HCT116 (cell line): Measurements from ENCODE around the gene TTLL11. TPM values are rescaled to one million over a fixed set of nuclear protein-coding genes. Genes with fewer than 3 reads are reported as not detected.

Experiments used
- ATAC-seq: fragments of 200-7000 bp; cut with Tn5 transposase; 2 replicates; pipeline ENCODE4 v1.9.1; 2020; ENCODE audit warnings: mild to moderate bottlenecking, moderate library complexity
- BruUV-seq: library from RNA; stranded (reverse); fragments of 400-500 nt; replicated peaks from 2 replicates; lab custom pipeline; 2021; lab: Mats Ljungman, UMichigan
- CTCF ChIA-PET: fragments of 300-600 bp; sonication (Branson Sonifier 250); formaldehyde crosslinking; loops from one replicate; lab custom pipeline; 2021; ENCODE audit warnings: antibody characterized with exemption; lab: Charles Lee
- POLR2A ChIA-PET: fragments of 300-600, 350-600 bp; sonication (Branson Sonifier 250); formaldehyde crosslinking; loops from one replicate; lab custom pipeline; 2021; ENCODE audit warnings: antibody characterized with exemption; lab: Charles Lee
- RAD21 ChIA-PET, 2 experiments: fragments of 300-600 bp; sonication (Branson Sonifier 250); formaldehyde crosslinking; loops; one replicate each; lab custom pipeline; 2023; ENCODE audit warnings: low total read pairs in 2 of 2; ENCODE audit not compliant: uncharacterized antibody in 2 of 2, unreplicated experiment in 2 of 2, low non-redundant PET in 1 of 2; lab: Charles Lee
- DNase-seq: peaks from one replicate; pipeline ENCODE4 v3.0.0-alpha.2; 2010; ENCODE audit warnings: low read depth, low spot score
- H2AFZ ChIP-seq: fragments of 200-600 bp; shearing (Covaris generic), sonication (generic); 2 replicates; pipeline ENCODE4 v1.6.1; 2017; ENCODE audit warnings: low read depth, mixed run types, mixed read lengths, antibody characterized with exemption, low read length; ENCODE audit not compliant: poor library complexity, severe bottlenecking
- H3K27ac ChIP-seq: 2 replicates; pipeline ENCODE4 v1.5.1; 2012; ENCODE audit warnings: low read depth, low read length
- H3K27me3 ChIP-seq: fragments of 200-600 bp; sonication (generic); 2 replicates; pipeline ENCODE4 v1.6.1; 2016; ENCODE audit warnings: mixed run types, low read length, mixed read lengths; ENCODE audit not compliant: insufficient read depth
- H3K36me3 ChIP-seq, 2 experiments: fragments of 200-500 bp in 1 of 2; fragments of 200-600 bp in 1 of 2; sonication (Bioruptor generic) in 1 of 2; sonication (generic) in 1 of 2; 2 replicates each; pipeline versions ENCODE4 v1.5.1 to v1.6.1; 2014 to 2016; ENCODE audit warnings: low read length in 2 of 2, inconsistent platforms in 1 of 2, mixed read lengths in 1 of 2, mixed run types in 1 of 2; ENCODE audit not compliant: insufficient read depth in 2 of 2, control insufficient read depth in 1 of 2
- H3K4me1 ChIP-seq, 2 experiments: fragments of 200-600 bp in 1 of 2; sonication (generic) in 1 of 2; 2 replicates each; pipeline versions ENCODE4 v1.5.1 to v1.6.1; 2012 to 2017; ENCODE audit warnings: low read length in 2 of 2, inconsistent platforms in 1 of 2, mild to moderate bottlenecking in 1 of 2, mixed read lengths in 1 of 2, mixed run types in 1 of 2, moderate library complexity in 1 of 2; ENCODE audit not compliant: insufficient read depth in 2 of 2, control insufficient read depth in 1 of 2
- H3K4me2 ChIP-seq: fragments of 200-600 bp; sonication (generic); 2 replicates; pipeline ENCODE4 v1.6.1; 2017; ENCODE audit warnings: mixed run types, low read length, mixed read lengths
- H3K4me3 ChIP-seq, 2 experiments: fragments of 200-600 bp in 1 of 2; sonication (generic) in 1 of 2; replicated peaks in 1 of 2; 2 replicates each; pipeline ENCODE4 v1.5.1; 2011 to 2016; ENCODE audit warnings: low read length in 2 of 2, control low read depth in 1 of 2, low read depth in 1 of 2, mild to moderate bottlenecking in 1 of 2, mixed read lengths in 1 of 2, mixed run types in 1 of 2
- H3K79me2 ChIP-seq: fragments of 200-600 bp; sonication (generic); 2 replicates; pipeline ENCODE4 v1.6.1; 2017; ENCODE audit warnings: mild to moderate bottlenecking, mixed run types, low read length, moderate library complexity, mixed read lengths; ENCODE audit not compliant: insufficient read depth
- H3K9ac ChIP-seq: fragments of 200-600 bp; sonication (generic); 2 replicates; pipeline ENCODE4 v1.6.1; 2016; ENCODE audit warnings: low read length, mixed read lengths
- H3K9me2 ChIP-seq: fragments of 200-600 bp; sonication (generic), shearing (Covaris generic); 2 replicates; pipeline ENCODE4 v1.6.1; 2017; ENCODE audit warnings: mixed run types, mild to moderate bottlenecking, moderate library complexity; ENCODE audit not compliant: insufficient read depth
- H3K9me3 ChIP-seq, 2 experiments: fragments of 200-500 bp in 1 of 2; fragments of 200-600 bp in 1 of 2; sonication (Bioruptor generic) in 1 of 2; sonication (generic) in 1 of 2; 2 replicates each; pipeline ENCODE4 v1.6.1; 2014 to 2017; ENCODE audit warnings: low read length in 2 of 2, mixed read lengths in 2 of 2, inconsistent platforms in 1 of 2, low read depth in 1 of 2, mild to moderate bottlenecking in 1 of 2, mixed run types in 1 of 2, moderate library complexity in 1 of 2; ENCODE audit not compliant: control insufficient read depth in 1 of 2, insufficient read depth in 1 of 2
- H4K20me1 ChIP-seq: fragments of 200-600 bp; sonication (generic), shearing (Covaris generic); 2 replicates; pipeline ENCODE4 v1.6.1; 2017; ENCODE audit warnings: mixed run types, mild to moderate bottlenecking, moderate library complexity; ENCODE audit not compliant: insufficient read depth
- CBX3 ChIP-seq: IDR thresholded peaks from 2 replicates; pipeline ENCODE4 v1.6.1; 2012; ENCODE audit warnings: low read depth
- CEBPB ChIP-seq: IDR thresholded peaks from 2 replicates; pipeline ENCODE4 v1.6.1; 2012; ENCODE audit warnings: low read depth
- EGR1 ChIP-seq: IDR thresholded peaks from 2 replicates; pipeline ENCODE4 v1.6.1; 2012; ENCODE audit warnings: low read depth
- ELF1 ChIP-seq: IDR thresholded peaks from 2 replicates; pipeline ENCODE4 v1.6.1; 2012; ENCODE audit warnings: low read depth, borderline replicate concordance
- EZH2 ChIP-seq: fragments of 200-600 bp; sonication (generic); IDR thresholded peaks from 2 replicates; pipeline ENCODE4 v1.6.1; 2017; ENCODE audit warnings: antibody characterized with exemption, mixed run types
- EZH2phosphoT487 ChIP-seq: fragments of 200-600 bp; IDR thresholded peaks from 2 replicates; pipeline ENCODE4 v1.6.1; 2018; ENCODE audit warnings: antibody characterized with exemption, borderline replicate concordance
- FOSL1 ChIP-seq: IDR thresholded peaks from 2 replicates; pipeline ENCODE4 v1.6.1; 2012; ENCODE audit warnings: low read depth
- JUND ChIP-seq: IDR thresholded peaks from 2 replicates; pipeline ENCODE4 v1.6.1; 2012
- POLR2A ChIP-seq: IDR thresholded peaks from 2 replicates; pipeline ENCODE4 v1.7.0; 2011; ENCODE audit warnings: borderline replicate concordance; ENCODE audit not compliant: insufficient read depth, insufficient read length; ENCODE audit errors: extremely low read depth
- POLR2AphosphoS5 ChIP-seq: IDR thresholded peaks from 2 replicates; pipeline ENCODE4 v1.6.1; 2011; ENCODE audit warnings: mild to moderate bottlenecking, low read depth, low read length, moderate library complexity
- RAD21 ChIP-seq: IDR thresholded peaks from 2 replicates; pipeline ENCODE4 v1.6.1; 2012; ENCODE audit warnings: low read depth, mild to moderate bottlenecking
- SIN3A ChIP-seq: IDR thresholded peaks from 2 replicates; pipeline ENCODE4 v1.6.1; 2012; ENCODE audit warnings: low read depth
- SP1 ChIP-seq: IDR thresholded peaks from 2 replicates; pipeline ENCODE4 v1.6.1; 2012; ENCODE audit warnings: low read depth
- TCF7L2 ChIP-seq: IDR thresholded peaks from 2 replicates; pipeline ENCODE4 v1.7.0; 2011; ENCODE audit warnings: borderline replicate concordance, inconsistent platforms; ENCODE audit not compliant: insufficient read depth, insufficient read length; ENCODE audit errors: extremely low read depth
- ZNF274 ChIP-seq: fragments of 200-500 bp; sonication (Bioruptor generic); IDR thresholded peaks from 2 replicates; pipeline ENCODE4 v1.6.1; 2014; ENCODE audit warnings: mild to moderate bottlenecking, low read depth, low read length, inconsistent platforms
- intact Hi-C: fragments of 100-400 bp; cut with micrococcal nuclease; formaldehyde crosslinking; loops from 2 replicates; pipeline ENCODE4 v1.10.0; 2022
- total RNA-seq: library from RNA; stranded (reverse); gene quantifications from one replicate; pipeline ENCODE4 v1.2.1, GENCODE V29; 2021; ENCODE audit not compliant: unreplicated experiment
- TF ChIP-seq, protein P1 (sequence below), 3 experiments: fragments of 200-600 bp in 1 of 3; sonication (generic) in 1 of 3; IDR thresholded peaks in 2 of 3; conservative IDR thresholded peaks in 1 of 3; 2 replicates each; pipeline ENCODE4 v1.5.1; 2012 to 2017; ENCODE audit warnings: low read depth in 2 of 3, low read length in 2 of 3, antibody characterized with exemption in 1 of 3, borderline replicate concordance in 1 of 3, control low read depth in 1 of 3, mild to moderate bottlenecking in 1 of 3, mixed read lengths in 1 of 3, mixed run types in 1 of 3, moderate library complexity in 1 of 3; ENCODE audit not compliant: insufficient read depth in 1 of 3
- TF ChIP-seq, protein P2 (sequence below): IDR thresholded peaks from 2 replicates; pipeline ENCODE4 v1.6.1; 2011; ENCODE audit warnings: mild to moderate bottlenecking, low read length, moderate library complexity; ENCODE audit not compliant: insufficient replicate concordance; ENCODE audit errors: extremely low read depth
- TF ChIP-seq, protein P3 (sequence below): IDR thresholded peaks from 2 replicates; pipeline ENCODE4 v1.6.1; 2012
- TF ChIP-seq, protein P4 (sequence below): IDR thresholded peaks from 2 replicates; pipeline ENCODE4 v1.6.1; 2012

Gene TTLL11
- total RNA-seq, 1 experiment from 2014 or later = 2.2 TPM

DNA sequence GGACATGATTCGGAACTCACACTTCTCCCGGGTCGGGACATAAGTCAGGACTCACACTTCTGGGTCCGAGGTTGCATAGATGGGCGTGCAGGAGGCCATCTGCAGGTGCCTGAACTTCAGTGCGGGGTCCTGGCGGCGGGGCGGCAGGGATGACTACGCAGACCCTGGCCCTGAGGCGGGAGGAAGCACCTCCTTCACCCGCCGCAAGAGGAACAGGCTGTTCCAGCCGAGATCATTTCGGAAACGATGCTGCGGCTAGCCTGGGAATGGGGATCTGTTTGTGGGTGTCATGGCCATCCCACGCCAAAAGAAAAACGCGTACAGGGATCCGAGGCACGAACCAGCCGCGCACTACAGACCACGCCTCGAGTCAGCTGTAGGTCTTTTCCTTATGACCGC lies 196.6 kb downstream of the TTLL11 start:
- no peak for ATAC-seq
- TF ChIP-seq POLR2AphosphoS5 = no peak
- TF ChIP-seq, protein P1, sequence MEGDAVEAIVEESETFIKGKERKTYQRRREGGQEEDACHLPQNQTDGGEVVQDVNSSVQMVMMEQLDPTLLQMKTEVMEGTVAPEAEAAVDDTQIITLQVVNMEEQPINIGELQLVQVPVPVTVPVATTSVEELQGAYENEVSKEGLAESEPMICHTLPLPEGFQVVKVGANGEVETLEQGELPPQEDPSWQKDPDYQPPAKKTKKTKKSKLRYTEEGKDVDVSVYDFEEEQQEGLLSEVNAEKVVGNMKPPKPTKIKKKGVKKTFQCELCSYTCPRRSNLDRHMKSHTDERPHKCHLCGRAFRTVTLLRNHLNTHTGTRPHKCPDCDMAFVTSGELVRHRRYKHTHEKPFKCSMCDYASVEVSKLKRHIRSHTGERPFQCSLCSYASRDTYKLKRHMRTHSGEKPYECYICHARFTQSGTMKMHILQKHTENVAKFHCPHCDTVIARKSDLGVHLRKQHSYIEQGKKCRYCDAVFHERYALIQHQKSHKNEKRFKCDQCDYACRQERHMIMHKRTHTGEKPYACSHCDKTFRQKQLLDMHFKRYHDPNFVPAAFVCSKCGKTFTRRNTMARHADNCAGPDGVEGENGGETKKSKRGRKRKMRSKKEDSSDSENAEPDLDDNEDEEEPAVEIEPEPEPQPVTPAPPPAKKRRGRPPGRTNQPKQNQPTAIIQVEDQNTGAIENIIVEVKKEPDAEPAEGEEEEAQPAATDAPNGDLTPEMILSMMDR (IDR thresholded peaks at IDR 0.05 in 2 of 3, conservative IDR thresholded peaks at IDR 0.05 in 1 of 3; ENCODE audit: borderline replicate concordance in 1 of 3, insufficient read depth in 1 of 3, low read depth in 2 of 3, low read length in 2 of 3) = no peak
- TF ChIP-seq SP1 = no peak
- no peak for TF ChIP-seq RAD21
- TF ChIP-seq POLR2A = no peak
- TF ChIP-seq, protein P2, sequence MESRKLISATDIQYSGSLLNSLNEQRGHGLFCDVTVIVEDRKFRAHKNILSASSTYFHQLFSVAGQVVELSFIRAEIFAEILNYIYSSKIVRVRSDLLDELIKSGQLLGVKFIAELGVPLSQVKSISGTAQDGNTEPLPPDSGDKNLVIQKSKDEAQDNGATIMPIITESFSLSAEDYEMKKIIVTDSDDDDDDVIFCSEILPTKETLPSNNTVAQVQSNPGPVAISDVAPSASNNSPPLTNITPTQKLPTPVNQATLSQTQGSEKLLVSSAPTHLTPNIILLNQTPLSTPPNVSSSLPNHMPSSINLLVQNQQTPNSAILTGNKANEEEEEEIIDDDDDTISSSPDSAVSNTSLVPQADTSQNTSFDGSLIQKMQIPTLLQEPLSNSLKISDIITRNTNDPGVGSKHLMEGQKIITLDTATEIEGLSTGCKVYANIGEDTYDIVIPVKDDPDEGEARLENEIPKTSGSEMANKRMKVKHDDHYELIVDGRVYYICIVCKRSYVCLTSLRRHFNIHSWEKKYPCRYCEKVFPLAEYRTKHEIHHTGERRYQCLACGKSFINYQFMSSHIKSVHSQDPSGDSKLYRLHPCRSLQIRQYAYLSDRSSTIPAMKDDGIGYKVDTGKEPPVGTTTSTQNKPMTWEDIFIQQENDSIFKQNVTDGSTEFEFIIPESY = no peak
- TF ChIP-seq ELF1 = no peak
- TF ChIP-seq CBX3 = no peak
- TF ChIP-seq, protein P3, sequence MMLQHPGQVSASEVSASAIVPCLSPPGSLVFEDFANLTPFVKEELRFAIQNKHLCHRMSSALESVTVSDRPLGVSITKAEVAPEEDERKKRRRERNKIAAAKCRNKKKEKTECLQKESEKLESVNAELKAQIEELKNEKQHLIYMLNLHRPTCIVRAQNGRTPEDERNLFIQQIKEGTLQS = no peak
- TF ChIP-seq FOSL1 = no peak
- TF ChIP-seq JUND = no peak
- no peak for TF ChIP-seq SIN3A
- no peak for TF ChIP-seq CEBPB
- no peak for TF ChIP-seq TCF7L2
- no peak for TF ChIP-seq ZNF274
- no peak for TF ChIP-seq EZH2
- TF ChIP-seq, protein P4, sequence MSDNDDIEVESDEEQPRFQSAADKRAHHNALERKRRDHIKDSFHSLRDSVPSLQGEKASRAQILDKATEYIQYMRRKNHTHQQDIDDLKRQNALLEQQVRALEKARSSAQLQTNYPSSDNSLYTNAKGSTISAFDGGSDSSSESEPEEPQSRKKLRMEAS = no peak
- TF ChIP-seq EGR1 = no peak
- TF ChIP-seq EZH2phosphoT487 = no peak

More for the DNA sequence above, 196.6 kb downstream of the TTLL11 start:
- DNase-seq = no peak
- H3K9ac ChIP-seq = no peak overlapping the region
- no peaks in the 10 kb centered on the region for H3K9me2 ChIP-seq
- CTCF ChIA-PET = no interaction called here
- H3K27ac ChIP-seq = no peak overlapping the region
- H2AFZ ChIP-seq = no peak overlapping the region
- RAD21 ChIA-PET = no interaction called here
- no peaks in the 10 kb centered on the region for H3K4me1 ChIP-seq
- intact Hi-C loops = no loop called here
- H3K36me3 ChIP-seq = no peaks in the 10 kb centered on the region
- no peaks in the 10 kb centered on the region for H4K20me1 ChIP-seq
- BruUV-seq = no TSS peak
- H3K27me3 ChIP-seq = no peaks in the 10 kb centered on the region
- no peak overlapping the region for H3K4me2 ChIP-seq
- no peak overlapping the region for H3K4me3 ChIP-seq
- H3K9me3 ChIP-seq = peaks cover 6 to 14% of the 10 kb centered on the region in 2 experiments; a peak in 2 of 4 replicates
- POLR2A ChIA-PET = no interaction called here
- no peaks in the 10 kb centered on the region for H3K79me2 ChIP-seq
